Endothelial cell of umbilical vein (primary cell): ENCODE measurements around the gene ERN2.

Experiments
- MAX ChIP-seq: IDR thresholded peaks from 2 replicates; pipeline ENCODE4 v1.6.1; 2011; ENCODE audit not compliant: insufficient read depth, insufficient read length
- POLR2A ChIP-seq: IDR thresholded peaks from 2 replicates; pipeline ENCODE4 v1.6.1; 2012; ENCODE audit warnings: low read depth, mild to moderate bottlenecking, control low read depth, low read length

DNA sequence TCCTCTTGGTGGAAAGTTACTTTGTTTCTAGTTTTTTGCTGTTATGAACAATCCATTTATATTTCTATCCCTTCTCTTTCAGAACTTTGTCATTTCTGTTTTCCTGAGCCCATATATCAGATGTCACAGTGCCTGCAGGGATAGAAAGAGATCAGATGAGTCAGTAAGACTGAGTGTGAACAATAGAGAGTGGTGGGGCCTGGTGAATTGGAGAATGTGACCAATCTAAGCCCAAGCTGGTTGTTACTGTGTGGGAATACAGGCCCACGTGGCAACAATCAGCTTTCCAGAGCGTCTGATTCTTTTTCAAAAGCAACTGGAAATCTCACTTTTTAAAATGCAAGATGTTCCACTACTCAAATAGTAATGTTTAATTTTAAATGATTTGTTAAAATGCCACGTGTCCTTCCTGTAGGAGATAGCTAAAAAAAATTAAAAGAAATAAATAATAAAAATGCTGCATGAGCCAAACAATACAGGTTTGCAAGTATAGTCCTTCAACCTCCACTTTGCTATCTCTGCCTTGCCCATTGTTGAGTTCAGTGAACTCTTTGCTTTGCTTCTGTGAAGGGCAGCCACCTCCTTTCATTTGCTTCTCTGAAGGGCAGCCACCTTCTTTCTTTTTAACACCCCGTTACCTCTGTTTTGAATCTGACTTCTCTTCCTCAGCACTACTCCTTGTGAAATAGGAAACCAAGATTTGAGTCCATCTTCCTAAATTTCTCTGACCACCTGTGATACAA is 62.2 kb downstream of the ERN2 start:
- TF ChIP-seq POLR2A (no peak), MAX (no peak)
